Measurements from ENCODE around the gene CELSR1.

DNA sequence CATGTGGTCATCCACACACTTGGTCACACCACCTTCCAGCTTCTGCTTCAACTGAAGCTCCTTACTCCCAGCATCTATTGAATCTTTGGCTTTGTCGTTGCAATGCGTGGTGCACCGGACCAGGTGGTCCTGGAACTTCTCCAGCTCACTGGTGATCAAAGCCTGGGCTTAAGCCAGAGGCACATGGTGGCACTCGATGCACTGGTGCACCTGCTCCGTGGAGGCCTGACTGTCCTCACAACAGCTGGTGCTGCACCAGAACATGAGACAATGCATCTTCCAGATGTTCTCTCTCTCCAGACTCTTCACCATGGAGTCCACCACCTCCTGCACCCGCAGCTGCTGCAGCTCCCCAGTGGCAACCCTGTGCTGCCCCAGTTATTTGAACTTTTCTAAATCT, 56.0 kb downstream of the CELSR1 start:
- TF ChIP-seq, protein P1, sequence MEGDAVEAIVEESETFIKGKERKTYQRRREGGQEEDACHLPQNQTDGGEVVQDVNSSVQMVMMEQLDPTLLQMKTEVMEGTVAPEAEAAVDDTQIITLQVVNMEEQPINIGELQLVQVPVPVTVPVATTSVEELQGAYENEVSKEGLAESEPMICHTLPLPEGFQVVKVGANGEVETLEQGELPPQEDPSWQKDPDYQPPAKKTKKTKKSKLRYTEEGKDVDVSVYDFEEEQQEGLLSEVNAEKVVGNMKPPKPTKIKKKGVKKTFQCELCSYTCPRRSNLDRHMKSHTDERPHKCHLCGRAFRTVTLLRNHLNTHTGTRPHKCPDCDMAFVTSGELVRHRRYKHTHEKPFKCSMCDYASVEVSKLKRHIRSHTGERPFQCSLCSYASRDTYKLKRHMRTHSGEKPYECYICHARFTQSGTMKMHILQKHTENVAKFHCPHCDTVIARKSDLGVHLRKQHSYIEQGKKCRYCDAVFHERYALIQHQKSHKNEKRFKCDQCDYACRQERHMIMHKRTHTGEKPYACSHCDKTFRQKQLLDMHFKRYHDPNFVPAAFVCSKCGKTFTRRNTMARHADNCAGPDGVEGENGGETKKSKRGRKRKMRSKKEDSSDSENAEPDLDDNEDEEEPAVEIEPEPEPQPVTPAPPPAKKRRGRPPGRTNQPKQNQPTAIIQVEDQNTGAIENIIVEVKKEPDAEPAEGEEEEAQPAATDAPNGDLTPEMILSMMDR (conservative IDR thresholded peaks at IDR 0.05; ENCODE audit: low read length): no peak
- no peak for TF ChIP-seq EZH2phosphoT487 (IDR thresholded peaks at IDR 0.05; ENCODE audit: borderline replicate concordance, low read depth, low read length)

Data from OCI-LY7 (cell line).